ENCODE results near the gene FBXO44. TPM values are rescaled to one million over a fixed set of nuclear protein-coding genes. Genes with fewer than 3 reads are reported as not detected.

FBXO44 gene
- total RNA-seq, 6 experiments from 2014 or later, result 15.1 to 24.1 (median 18.9) TPM

DNA sequence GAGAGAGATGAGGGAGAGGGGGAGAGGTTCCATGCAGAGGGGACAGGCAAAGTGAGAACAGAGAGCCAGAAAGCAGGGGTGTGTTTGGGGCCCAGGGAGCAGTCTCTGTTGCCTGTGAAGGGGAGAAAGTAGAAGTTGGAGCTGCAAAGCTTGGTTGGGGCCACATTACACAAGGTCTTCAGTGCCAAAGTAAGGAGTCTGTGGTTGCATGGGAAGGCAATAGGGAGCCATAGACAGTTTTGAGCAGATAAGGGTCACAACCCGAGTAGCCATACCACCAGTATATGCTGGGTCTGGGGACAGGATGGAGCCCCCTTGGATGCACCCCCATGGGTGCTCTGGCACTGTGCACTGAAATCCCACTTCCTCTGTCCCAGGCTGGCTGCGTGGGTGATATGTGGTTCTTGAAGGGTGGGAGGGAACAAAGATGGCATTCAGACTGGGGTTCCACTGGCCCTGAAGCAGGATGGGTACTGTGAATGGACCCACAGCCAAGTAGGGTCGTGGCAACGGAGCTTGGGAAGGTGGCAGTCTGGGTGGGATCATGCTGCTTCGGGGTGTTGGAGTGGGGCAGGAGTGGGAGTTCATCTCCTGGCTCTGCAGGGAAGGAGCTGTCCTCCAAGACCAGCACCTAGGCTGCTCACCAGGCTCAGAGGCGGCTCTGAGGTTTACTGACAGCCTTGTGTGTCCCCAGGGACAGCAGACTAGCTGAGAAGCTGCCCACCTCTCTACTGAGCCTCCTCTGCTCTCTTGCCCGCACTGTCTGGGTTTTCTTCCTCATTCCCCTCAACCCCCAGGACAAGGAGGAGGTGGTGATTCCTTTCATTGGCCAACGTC lies 48.9 kb downstream of the FBXO44 start:
- no peaks in the 10 kb centered on the region for H3K4me1 Mint-ChIP-seq (ENCODE audit: low read depth)
- no peak for DNase-seq
- H3K4me3 Mint-ChIP-seq, result no peak overlapping the region
- H3K27ac Mint-ChIP-seq, result no peak overlapping the region
- TF ChIP-seq, protein P1, sequence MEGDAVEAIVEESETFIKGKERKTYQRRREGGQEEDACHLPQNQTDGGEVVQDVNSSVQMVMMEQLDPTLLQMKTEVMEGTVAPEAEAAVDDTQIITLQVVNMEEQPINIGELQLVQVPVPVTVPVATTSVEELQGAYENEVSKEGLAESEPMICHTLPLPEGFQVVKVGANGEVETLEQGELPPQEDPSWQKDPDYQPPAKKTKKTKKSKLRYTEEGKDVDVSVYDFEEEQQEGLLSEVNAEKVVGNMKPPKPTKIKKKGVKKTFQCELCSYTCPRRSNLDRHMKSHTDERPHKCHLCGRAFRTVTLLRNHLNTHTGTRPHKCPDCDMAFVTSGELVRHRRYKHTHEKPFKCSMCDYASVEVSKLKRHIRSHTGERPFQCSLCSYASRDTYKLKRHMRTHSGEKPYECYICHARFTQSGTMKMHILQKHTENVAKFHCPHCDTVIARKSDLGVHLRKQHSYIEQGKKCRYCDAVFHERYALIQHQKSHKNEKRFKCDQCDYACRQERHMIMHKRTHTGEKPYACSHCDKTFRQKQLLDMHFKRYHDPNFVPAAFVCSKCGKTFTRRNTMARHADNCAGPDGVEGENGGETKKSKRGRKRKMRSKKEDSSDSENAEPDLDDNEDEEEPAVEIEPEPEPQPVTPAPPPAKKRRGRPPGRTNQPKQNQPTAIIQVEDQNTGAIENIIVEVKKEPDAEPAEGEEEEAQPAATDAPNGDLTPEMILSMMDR (IDR thresholded peaks at IDR 0.05), result no peak
- H3K9me3 Mint-ChIP-seq, result no peaks in the 10 kb centered on the region
- H3K36me3 Mint-ChIP-seq (ENCODE audit: low read depth), result no peaks in the 10 kb centered on the region
- H3K27me3 Mint-ChIP-seq (ENCODE audit: insufficient read depth), result peaks cover 19% of the 10 kb centered on the region

DNA sequence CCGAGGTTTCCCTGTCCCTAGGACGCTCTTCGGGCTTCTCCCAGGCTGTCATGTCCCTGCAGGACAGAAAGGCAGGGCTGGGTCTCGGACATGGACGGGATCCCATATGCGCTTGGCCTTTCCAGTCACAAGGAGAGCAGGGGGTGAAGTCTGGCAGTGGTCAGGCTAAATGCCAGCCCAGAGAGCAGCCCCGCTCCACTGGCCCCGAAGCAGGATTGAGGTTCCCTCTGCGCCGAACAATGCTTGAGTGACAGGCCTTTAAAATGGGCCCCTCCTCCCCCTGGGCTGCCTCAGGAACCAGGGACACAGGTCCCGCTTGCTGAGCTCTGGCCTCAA lies 49.5 kb downstream of the FBXO44 start:
- H3K27me3 Mint-ChIP-seq (ENCODE audit: insufficient read depth), result peaks cover 21% of the 10 kb centered on the region
- no peak overlapping the region for H3K4me3 Mint-ChIP-seq
- H3K9me3 Mint-ChIP-seq, result no peaks in the 10 kb centered on the region
- TF ChIP-seq, protein P1 (IDR thresholded peaks at IDR 0.05), result no peak
- no peak for DNase-seq
- no peaks in the 10 kb centered on the region for H3K4me1 Mint-ChIP-seq (ENCODE audit: low read depth)
- H3K27ac Mint-ChIP-seq, result no peak overlapping the region
- no peaks in the 10 kb centered on the region for H3K36me3 Mint-ChIP-seq (ENCODE audit: low read depth)

DNA sequence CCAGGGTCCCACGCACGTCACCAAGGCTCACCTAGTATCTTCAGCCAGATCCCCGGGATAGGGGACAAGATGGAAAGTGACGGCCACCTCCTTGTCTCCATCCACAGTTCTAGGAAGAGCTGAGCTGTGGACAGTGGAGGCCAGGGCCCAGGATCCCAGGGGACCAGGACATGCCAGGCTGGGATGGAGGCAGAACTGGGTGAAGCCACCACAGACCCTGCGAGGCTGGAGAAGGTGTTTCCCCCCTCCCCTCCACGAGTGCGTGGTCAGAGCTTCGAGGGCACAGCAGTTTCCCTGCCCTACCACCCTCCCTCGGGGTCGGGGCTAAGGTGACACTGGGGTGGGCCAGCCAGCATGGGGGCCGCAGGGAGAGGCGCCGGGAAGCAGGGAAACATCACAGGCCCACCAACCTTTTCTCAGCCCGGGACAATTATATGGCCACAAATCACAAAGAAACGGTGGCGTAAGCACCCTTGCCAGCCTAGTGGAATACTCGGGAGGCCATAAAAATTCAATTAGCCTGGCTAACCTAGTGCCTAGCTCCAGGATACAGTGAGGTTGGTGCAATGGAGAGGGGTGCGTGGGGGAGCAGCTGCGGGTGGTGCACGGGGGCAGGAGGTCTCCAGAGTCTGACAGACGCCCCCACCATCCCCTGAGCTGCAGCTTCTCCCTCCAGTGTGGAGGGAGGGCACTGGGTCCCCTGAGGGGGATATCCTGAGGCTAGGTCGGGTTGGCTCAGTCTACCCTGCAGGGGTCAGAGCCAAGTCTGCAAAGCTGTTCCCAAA lies 50.2 kb downstream of the FBXO44 start:
- no peaks in the 10 kb centered on the region for H3K4me1 Mint-ChIP-seq (ENCODE audit: low read depth)
- H3K36me3 Mint-ChIP-seq (ENCODE audit: low read depth), result no peaks in the 10 kb centered on the region
- no peaks in the 10 kb centered on the region for H3K9me3 Mint-ChIP-seq
- H3K27me3 Mint-ChIP-seq (ENCODE audit: insufficient read depth), result peaks cover 23% of the 10 kb centered on the region
- H3K4me3 Mint-ChIP-seq, result no peak overlapping the region
- H3K27ac Mint-ChIP-seq, result no peak overlapping the region
- DNase-seq, result no peak
- TF ChIP-seq, protein P1 (IDR thresholded peaks at IDR 0.05), result no peak

DNA sequence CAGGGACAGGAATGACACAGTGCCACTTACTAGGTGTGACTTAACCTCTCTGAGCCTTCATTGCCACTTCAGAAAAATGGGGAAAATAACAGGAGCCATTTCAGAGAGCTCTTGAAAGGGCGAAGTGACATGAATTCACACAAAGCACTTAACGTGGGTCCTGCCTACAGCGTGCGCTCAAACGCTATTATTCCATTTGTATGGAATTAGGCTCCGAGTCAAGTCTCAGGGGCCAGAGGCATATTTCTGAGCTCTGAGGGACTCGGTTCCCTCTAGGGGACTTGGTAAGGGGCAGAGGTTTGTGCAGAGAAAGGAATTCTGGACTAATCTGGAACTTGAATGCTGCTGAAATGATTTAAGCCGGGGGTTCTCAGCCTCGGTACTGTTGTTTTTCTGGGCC lies 50.9 kb downstream of the FBXO44 start:
- H3K4me1 Mint-ChIP-seq (ENCODE audit: low read depth), result no peaks in the 10 kb centered on the region
- no peaks in the 10 kb centered on the region for H3K9me3 Mint-ChIP-seq
- TF ChIP-seq, protein P1 (IDR thresholded peaks at IDR 0.05), result no peak
- no peaks in the 10 kb centered on the region for H3K36me3 Mint-ChIP-seq (ENCODE audit: low read depth)
- DNase-seq, result no peak
- H3K4me3 Mint-ChIP-seq, result no peak overlapping the region
- H3K27me3 Mint-ChIP-seq (ENCODE audit: insufficient read depth), result peaks cover 21% of the 10 kb centered on the region
- H3K27ac Mint-ChIP-seq, result no peak overlapping the region

DNA sequence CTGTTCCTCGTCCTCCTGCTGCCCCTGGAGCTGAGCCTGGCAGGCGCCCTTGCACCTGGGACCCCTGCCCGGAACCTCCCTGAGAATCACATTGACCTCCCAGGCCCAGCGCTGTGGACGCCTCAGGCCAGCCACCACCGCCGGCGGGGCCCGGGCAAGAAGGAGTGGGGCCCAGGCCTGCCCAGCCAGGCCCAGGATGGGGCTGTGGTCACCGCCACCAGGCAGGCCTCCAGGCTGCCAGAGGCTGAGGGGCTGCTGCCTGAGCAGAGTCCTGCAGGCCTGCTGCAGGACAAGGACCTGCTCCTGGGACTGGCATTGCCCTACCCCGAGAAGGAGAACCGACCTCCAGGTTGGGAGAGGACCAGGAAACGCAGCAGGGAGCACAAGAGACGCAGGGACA lies 51.6 kb downstream of the FBXO44 start:
- Mint-ChIP-seq H3K9me3 (no peaks in the 10 kb centered on the region), H3K4me1 (ENCODE audit: low read depth) (no peaks in the 10 kb centered on the region), H3K27me3 (ENCODE audit: insufficient read depth) (peaks cover 21% of the 10 kb centered on the region), H3K27ac (no peak overlapping the region), H3K36me3 (ENCODE audit: low read depth) (no peaks in the 10 kb centered on the region), H3K4me3 (no peak overlapping the region)
- TF ChIP-seq, protein P1 (IDR thresholded peaks at IDR 0.05), result no peak
- DNase-seq, result no peak

Measured in HFFc6 (cell line).